Prostate gland (tissue), 2 donors: Measurements from ENCODE around the gene CCDC68. TPM values are rescaled to one million over a fixed set of nuclear protein-coding genes. Genes with fewer than 3 reads are reported as not detected.

Experiments used
- DNase-seq: peaks from one replicate; pipeline ENCODE4 v3.0.0-alpha.2; 2019; ENCODE audit warnings: low spot score
- H3K27ac ChIP-seq, 2 donors: fragments of 200-600 bp; sonication (generic); 2 replicates each; pipeline ENCODE4 v1.5.1; 2017 to 2019
- H3K27me3 ChIP-seq: fragments of 200-600 bp; sonication (generic); replicated peaks from 2 replicates; pipeline ENCODE4 v1.5.1; 2019; ENCODE audit not compliant: insufficient read depth
- H3K36me3 ChIP-seq, 2 donors: fragments of 200-600 bp; sonication (generic); 1 replicate in 1 of 2; 2 replicates in 1 of 2; pipeline versions ENCODE4 v1.5.1 to v1.8.1; 2017 to 2019
- H3K4me1 ChIP-seq: fragments of 200-600 bp; sonication (generic); replicated peaks from 2 replicates; pipeline ENCODE4 v1.5.1; 2019
- H3K4me3 ChIP-seq, 2 donors: fragments of 200-600 bp; sonication (generic); 2 replicates each; pipeline ENCODE4 v1.5.1; 2017 to 2019
- H3K9me3 ChIP-seq: fragments of 200-600 bp; sonication (generic); 2 replicates; pipeline ENCODE4 v1.5.1; 2017
- POLR2A ChIP-seq: fragments of 450-650 bp; IDR thresholded peaks from one replicate; pipeline ENCODE4 v1.6.1; 2016; ENCODE audit warnings: antibody characterized with exemption, mild to moderate bottlenecking
- POLR2AphosphoS5 ChIP-seq: sonication (generic); formaldehyde crosslinking; IDR thresholded peaks from one replicate; pipeline ENCODE4 v1.6.1; 2017; ENCODE audit warnings: antibody characterized with exemption
- WGBS: methylation state at CpG from one replicate; pipeline ENCODE4 v1.1.5; 2018; 5-methylcytosine and 5-hydroxymethylcytosine counted together
- intact Hi-C: fragments of 100-400 bp; cut with DNase I; formaldehyde crosslinking; loops from one replicate; pipeline ENCODE4 v1.14.2; 2022
- total RNA-seq, 2 donors: library from RNA; depleted of rRNA; stranded (reverse); fragments of >200 nt; gene quantifications; one replicate each; pipeline ENCODE4 v1.1.0, GENCODE V29; 2016
- TF ChIP-seq, protein P1 (sequence below), 4 experiments: fragments of 200-600 bp in 2 of 4; fragments of 450-650 bp in 2 of 4; sonication (generic) in 2 of 4; IDR thresholded peaks; 1 replicate in 3 of 4; 2 replicates in 1 of 4; pipeline ENCODE4 v1.5.1; 2016 to 2019; ENCODE audit warnings: antibody characterized with exemption in 4 of 4, mild to moderate bottlenecking in 2 of 4, moderate library complexity in 2 of 4

Gene CCDC68
- total RNA-seq, 2 donors from 2014 or later = 7.9 to 20.8 TPM

- Histone ChIP-seq H3K36me3 (no peaks in the 10 kb centered on the region), H3K9me3 (no peaks in the 10 kb centered on the region), H3K27me3 (no peaks in the 10 kb centered on the region), H3K4me3 (no peak overlapping the region), H3K27ac (no peak overlapping the region), H3K4me1 (no peaks in the 10 kb centered on the region)
- WGBS = 79% methylated on average over 6 of the region's 6 CpGs
- intact Hi-C loops = no loop called here
- no peak for DNase-seq
- TF ChIP-seq POLR2AphosphoS5 (no peak), POLR2A (no peak)
- TF ChIP-seq, protein P1, sequence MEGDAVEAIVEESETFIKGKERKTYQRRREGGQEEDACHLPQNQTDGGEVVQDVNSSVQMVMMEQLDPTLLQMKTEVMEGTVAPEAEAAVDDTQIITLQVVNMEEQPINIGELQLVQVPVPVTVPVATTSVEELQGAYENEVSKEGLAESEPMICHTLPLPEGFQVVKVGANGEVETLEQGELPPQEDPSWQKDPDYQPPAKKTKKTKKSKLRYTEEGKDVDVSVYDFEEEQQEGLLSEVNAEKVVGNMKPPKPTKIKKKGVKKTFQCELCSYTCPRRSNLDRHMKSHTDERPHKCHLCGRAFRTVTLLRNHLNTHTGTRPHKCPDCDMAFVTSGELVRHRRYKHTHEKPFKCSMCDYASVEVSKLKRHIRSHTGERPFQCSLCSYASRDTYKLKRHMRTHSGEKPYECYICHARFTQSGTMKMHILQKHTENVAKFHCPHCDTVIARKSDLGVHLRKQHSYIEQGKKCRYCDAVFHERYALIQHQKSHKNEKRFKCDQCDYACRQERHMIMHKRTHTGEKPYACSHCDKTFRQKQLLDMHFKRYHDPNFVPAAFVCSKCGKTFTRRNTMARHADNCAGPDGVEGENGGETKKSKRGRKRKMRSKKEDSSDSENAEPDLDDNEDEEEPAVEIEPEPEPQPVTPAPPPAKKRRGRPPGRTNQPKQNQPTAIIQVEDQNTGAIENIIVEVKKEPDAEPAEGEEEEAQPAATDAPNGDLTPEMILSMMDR (IDR thresholded peaks at IDR 0.05) = no peak
These were observed 106.2 kb downstream of the CCDC68 start for GRCh38 chr18:54852780-54853675.

Other genes starting within 250 kb of the CCDC68 start
- gene RAB27B, start 131.0 kb downstream of the CCDC68 start, total RNA-seq = 10 to 100 TPM; 10.7 to 60.2 TPM